HEK293 (cell line): ENCODE results near the gene TMEM203.

ENCODE experiments used
- CTCF ChIA-PET: fragments of 350-600 bp; formaldehyde crosslinking; extraction: SDS; loops from one replicate; lab custom pipeline; 2021; ENCODE audit warnings: antibody characterized with exemption; lab: Yijun Ruan, JAX
- POLR2A ChIA-PET: fragments of 300-600 bp; formaldehyde crosslinking; extraction: SDS; loops from one replicate; lab custom pipeline; 2020; ENCODE audit warnings: antibody characterized with exemption, inconsistent platforms; lab: Yijun Ruan, JAX
- H3K27ac ChIP-seq: fragments of 200-500 bp; sonication (Bioruptor generic); 2 replicates; pipeline ENCODE4 v1.5.1; 2014; ENCODE audit warnings: low read depth, low read length, control low read depth, inconsistent platforms; ENCODE audit errors: extremely low read depth
- H3K36me3 ChIP-seq, 2 experiments: fragments of 200-500 bp in 1 of 2; sonication (Bioruptor generic) in 1 of 2; 1 replicate in 1 of 2; 2 replicates in 1 of 2; pipeline ENCODE4 v1.5.1; 2014 to 2017; ENCODE audit warnings: inconsistent platforms in 2 of 2, low read length in 2 of 2; ENCODE audit not compliant: control insufficient read depth in 2 of 2, insufficient read depth in 1 of 2
- H3K4me1 ChIP-seq: fragments of 200-500 bp; sonication (Bioruptor generic); 2 replicates; pipeline ENCODE4 v1.5.1; 2014; ENCODE audit warnings: mild to moderate bottlenecking, low read length, inconsistent platforms; ENCODE audit not compliant: control insufficient read depth, insufficient read depth
- H3K4me3 ChIP-seq: 2 replicates; pipeline ENCODE4 v1.5.1; 2011; ENCODE audit warnings: low read depth, mild to moderate bottlenecking, control low read depth, low read length, moderate library complexity
- H3K9me3 ChIP-seq: fragments of 200-500 bp; sonication (Bioruptor generic); 2 replicates; pipeline ENCODE4 v1.5.1; 2014; ENCODE audit warnings: low read depth, low read length, inconsistent platforms; ENCODE audit not compliant: control insufficient read depth, insufficient read depth
- AEBP2 ChIP-seq: fragments of 450-650 bp; formaldehyde crosslinking; IDR thresholded peaks from 2 replicates; pipeline ENCODE4 v1.5.1; 2016; ENCODE audit warnings: missing biosample characterization, missing genetic modification characterization, borderline replicate concordance
- EGR2 ChIP-seq: fragments of 450-650 bp; formaldehyde crosslinking; IDR thresholded peaks from 2 replicates; pipeline ENCODE4 v1.5.1; 2016; ENCODE audit warnings: low read depth, missing biosample characterization, missing genetic modification characterization
- GLIS2 ChIP-seq: fragments of 450-650 bp; formaldehyde crosslinking; IDR thresholded peaks from 2 replicates; pipeline ENCODE4 v1.5.1; 2016; ENCODE audit warnings: missing biosample characterization, missing genetic modification characterization
- KLF10 ChIP-seq: fragments of 450-650 bp; IDR thresholded peaks from 2 replicates; pipeline ENCODE4 v1.5.1; 2018; ENCODE audit warnings: missing biosample characterization, mild to moderate bottlenecking, missing genetic modification characterization
- KLF9 ChIP-seq: fragments of 450-650 bp; formaldehyde crosslinking; IDR thresholded peaks from 2 replicates; pipeline ENCODE4 v1.5.1; 2016; ENCODE audit warnings: missing biosample characterization, missing genetic modification characterization, low read depth
- MZF1 ChIP-seq: fragments of 450-650 bp; formaldehyde crosslinking; IDR thresholded peaks from 2 replicates; pipeline ENCODE4 v1.5.1; 2017; ENCODE audit warnings: missing biosample characterization, missing genetic modification characterization, borderline replicate concordance
- TRIM28 ChIP-seq: IDR thresholded peaks from 2 replicates; pipeline ENCODE4 v1.6.1; 2011; ENCODE audit warnings: low read length, control low read depth, borderline replicate concordance
- ZFHX2 ChIP-seq: fragments of 450-650 bp; formaldehyde crosslinking; conservative IDR thresholded peaks from 2 replicates; pipeline ENCODE4 v1.5.1; 2016; ENCODE audit warnings: missing biosample characterization, missing genetic modification characterization
- ZFP69B ChIP-seq: fragments of 450-650 bp; formaldehyde crosslinking; IDR thresholded peaks from 2 replicates; pipeline ENCODE4 v1.5.1; 2016; ENCODE audit warnings: missing biosample characterization, missing genetic modification characterization
- ZNF10 ChIP-seq: fragments of 450-650 bp; formaldehyde crosslinking; IDR thresholded peaks from 2 replicates; pipeline ENCODE4 v1.5.1; 2017; ENCODE audit warnings: missing biosample characterization, missing genetic modification characterization
- ZNF148 ChIP-seq: fragments of 450-650 bp; formaldehyde crosslinking; IDR thresholded peaks from 2 replicates; pipeline ENCODE4 v1.5.0; 2017; ENCODE audit warnings: missing biosample characterization, missing genetic modification characterization, borderline replicate concordance
- ZNF2 ChIP-seq: fragments of 450-650 bp; formaldehyde crosslinking; IDR thresholded peaks from 2 replicates; pipeline ENCODE4 v1.5.1; 2016; ENCODE audit warnings: missing biosample characterization, missing genetic modification characterization
- ZNF24 ChIP-seq: fragments of 450-650 bp; formaldehyde crosslinking; IDR thresholded peaks from 2 replicates; pipeline ENCODE4 v1.5.1; 2016; ENCODE audit warnings: missing biosample characterization, missing genetic modification characterization
- ZNF394 ChIP-seq: fragments of 450-650 bp; formaldehyde crosslinking; IDR thresholded peaks from 2 replicates; pipeline ENCODE4 v1.5.1; 2016; ENCODE audit warnings: missing biosample characterization, missing genetic modification characterization, mild to moderate bottlenecking, moderate library complexity, borderline replicate concordance
- ZNF571 ChIP-seq: fragments of 450-650 bp; formaldehyde crosslinking; IDR thresholded peaks from 2 replicates; pipeline ENCODE4 v1.5.0; 2017; ENCODE audit warnings: missing biosample characterization, missing genetic modification characterization
- ZNF600 ChIP-seq: fragments of 450-650 bp; formaldehyde crosslinking; IDR thresholded peaks from 2 replicates; pipeline ENCODE4 v1.5.1; 2016; ENCODE audit warnings: missing biosample characterization, missing genetic modification characterization
- ZNF626 ChIP-seq: fragments of 450-650 bp; sonication (Bioruptor Pico); formaldehyde crosslinking; IDR thresholded peaks from 2 replicates; pipeline ENCODE4 v1.5.1; 2018; ENCODE audit warnings: missing biosample characterization, missing genetic modification characterization, inconsistent platforms
- ZNF645 ChIP-seq: fragments of 450-650 bp; formaldehyde crosslinking; IDR thresholded peaks from 2 replicates; pipeline ENCODE4; 2016; ENCODE audit warnings: missing biosample characterization, missing genetic modification characterization
- ZNF768 ChIP-seq: fragments of 450-650 bp; formaldehyde crosslinking; IDR thresholded peaks from 2 replicates; pipeline ENCODE4 v1.5.1; 2018; ENCODE audit warnings: missing biosample characterization, mild to moderate bottlenecking, missing genetic modification characterization
- ZNF830 ChIP-seq: fragments of 450-650 bp; IDR thresholded peaks from 2 replicates; pipeline ENCODE4 v1.5.0; 2018; ENCODE audit warnings: missing biosample characterization, missing genetic modification characterization, low read depth, mild to moderate bottlenecking, moderate library complexity
- ZSCAN4 ChIP-seq: fragments of 450-650 bp; formaldehyde crosslinking; IDR thresholded peaks from 2 replicates; pipeline ENCODE4 v1.5.1; 2017; ENCODE audit warnings: missing biosample characterization, missing genetic modification characterization

TMEM203 gene

GRCh38 chr9:137160054-137160425, 45.4 kb downstream of the TMEM203 start (continued):
- TF ChIP-seq ZNF645 (no peak), ZFP69B (tag by site-specific recombination) (no peak), ZNF626 (tag by site-specific recombination) (no peak), ZNF394 (tag by site-specific recombination) (no peak)

- POLR2A ChIA-PET = interaction anchor here (1.1 to 1.3 kb wide), 2 partner anchors 30 kb away, joined by 3 read pairs; no protein-coding TSS in a partner anchor
- Histone ChIP-seq H3K4me1 (no peaks in the 10 kb centered on the region), H3K36me3 (no peaks in the 10 kb centered on the region), H3K9me3 (no peaks in the 10 kb centered on the region), H3K4me3 (no peak overlapping the region), H3K27ac (no peak overlapping the region)
- TF ChIP-seq ZFHX2 (peak; percentile 79), EGR2 (tag by site-specific recombination) (peak; percentile 62), KLF10 (tag by site-specific recombination) (peak; percentile 38; the same call in 1 of the 2 replicates), ZNF768 (tag by site-specific recombination) (no peak), ZNF600 (peak; percentile 94), TRIM28 (no peak), AEBP2 (tag by site-specific recombination) (no peak), KLF9 (peak; percentile 63), ZNF10 (peak; percentile 83)
- CTCF ChIA-PET = no interaction called here
These were observed 46.1 kb downstream of the TMEM203 start for GRCh38 chr9:137159105-137160053.

GRCh38 chr9:137158625-137159024, 46.8 kb downstream of the TMEM203 start:
- no peak overlapping the region for H3K27ac ChIP-seq
- TF ChIP-seq GLIS2 (tag by site-specific recombination) (0 out of 2 replicates have a peak, but pooled peaks have one; percentile 23), ZNF24 (no peak)
- H3K9me3 ChIP-seq = no peaks in the 10 kb centered on the region
- no peaks in the 10 kb centered on the region for H3K36me3 ChIP-seq
- ChIA-PET POLR2A (interaction anchor here (1.1 to 2.3 kb wide), 2 partner anchors 30 to 82 kb away, joined by 3 to 11 read pairs; partner anchors contain the start of gene TUBB4B), CTCF (interaction anchor here (0.9 kb wide), 1 partner anchor 8 kb away, joined by 3 read pairs; no protein-coding TSS in a partner anchor)
- no peaks in the 10 kb centered on the region for H3K4me1 ChIP-seq
- no peak overlapping the region for H3K4me3 ChIP-seq

- Histone ChIP-seq H3K4me3 (no peak overlapping the region), H3K4me1 (no peaks in the 10 kb centered on the region), H3K9me3 (no peaks in the 10 kb centered on the region), H3K27ac (no peak overlapping the region), H3K36me3 (no peaks in the 10 kb centered on the region)
- CTCF ChIA-PET = interaction anchor here (0.7 to 1.1 kb wide), 5 partner anchors 9 to 128 kb away, joined by 3 read pairs; partner anchors contain the start of gene RNF224
- POLR2A ChIA-PET = interaction anchor here (0.7 to 2.3 kb wide), 9 partner anchors 11 to 83 kb away, joined by 3 to 12 read pairs (median 4); partner anchors contain the start of genes LRRC26, MAN1B1 and TUBB4B
- 0 out of 2 replicates have a peak, but pooled peaks have one; percentile 63 for TF ChIP-seq MZF1
- no peak for TF ChIP-seq ZNF830 (tag by site-specific recombination)
- no peak for TF ChIP-seq ZNF148 (tag by site-specific recombination)
- no peak for TF ChIP-seq ZNF571 (tag by site-specific recombination)
- TF ChIP-seq ZNF394 (tag by site-specific recombination) = peak; percentile 95
- TF ChIP-seq ZNF2 (tag by site-specific recombination) = peak; percentile 57; the same call in 1 of the 2 replicates
- TF ChIP-seq ZSCAN4 = peak; percentile 73
These were observed 47.6 kb downstream of the TMEM203 start for GRCh38 chr9:137157618-137158415.
